D721Med (cell line): ENCODE data around the gene WASL.

ENCODE experiments used
- DNase-seq: peaks from one replicate; pipeline ENCODE4 v3.0.0; 2011; ENCODE audit warnings: low spot score; ENCODE audit not compliant: insufficient read length
- FAIRE-seq: peaks from 2 replicates; lab custom pipeline; 2011; peaks lifted over from hg19 to GRCh38; lab: Jason Lieb, UNC
- CTCF ChIP-seq: IDR thresholded peaks from 2 replicates; pipeline ENCODE4 v1.5.1; 2012; ENCODE audit warnings: mild to moderate bottlenecking, control low read depth; ENCODE audit not compliant: insufficient read depth; ENCODE audit errors: missing control alignments

WASL gene

DNA sequence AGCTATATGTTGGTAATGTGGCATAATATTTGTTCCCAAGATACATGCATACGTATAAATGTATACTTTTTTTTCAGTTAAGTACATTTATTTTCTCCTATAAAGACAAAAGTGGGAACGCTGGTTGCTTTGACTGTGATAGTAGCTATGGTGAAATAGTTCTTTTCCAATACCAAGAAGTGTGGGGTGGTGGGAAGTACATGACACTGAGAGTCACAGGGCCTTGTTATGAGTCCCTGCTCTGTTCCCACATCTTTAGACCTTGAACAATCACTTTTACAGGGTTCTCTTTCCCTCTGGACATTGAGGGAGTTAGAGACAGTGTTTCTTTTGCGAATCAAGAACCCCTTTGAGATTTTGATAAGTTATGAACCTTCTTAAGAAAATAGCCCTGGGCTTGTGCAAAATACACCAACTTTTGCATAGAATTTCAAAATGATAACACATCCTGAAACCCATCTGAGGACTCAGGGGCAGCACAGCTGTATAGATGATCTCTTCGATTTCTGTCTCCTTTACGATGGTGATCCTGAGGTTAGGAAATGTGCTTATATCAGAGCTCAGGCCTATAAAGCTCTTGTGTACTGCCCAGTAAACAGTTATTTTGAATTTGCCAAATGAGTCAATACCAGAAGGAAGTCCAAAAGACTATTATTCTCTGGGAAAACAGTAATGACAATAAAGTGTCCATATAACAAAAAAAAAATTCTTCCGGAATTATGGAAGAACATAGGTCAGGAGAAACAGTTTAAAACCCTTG lies 92.1 kb downstream of the WASL start:
- TF ChIP-seq CTCF: no peak
- no peak for FAIRE-seq
- no peak for DNase-seq

DNA sequence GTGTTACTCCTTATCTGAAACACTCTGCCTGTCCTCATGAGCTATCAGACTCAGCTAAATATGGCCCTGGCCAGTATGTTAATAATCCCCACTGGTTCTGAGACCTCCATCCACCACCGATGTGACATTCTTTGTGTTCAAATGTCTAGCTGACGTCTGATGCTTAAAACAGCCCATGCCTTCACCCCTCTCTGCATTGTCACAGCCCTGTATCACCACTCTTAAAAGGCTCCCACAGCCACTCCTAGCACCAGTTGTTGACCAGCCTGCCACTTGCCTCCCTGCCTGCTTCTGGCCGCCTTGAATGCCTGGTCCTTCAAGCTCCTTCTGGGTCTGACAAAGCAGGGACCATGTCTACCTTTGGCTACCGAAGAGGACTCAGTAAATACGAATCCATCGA lies 93.2 kb downstream of the WASL start, which contains the start of gene LMOD2:
Gene LMOD2, plus strand, starts transcription at position 253 of the 400 bp plus-strand sequence. Its CDS starts 98 bp downstream, at position 351.
- no peak for FAIRE-seq
- TF ChIP-seq CTCF: no peak
- no peak for DNase-seq

DNA sequence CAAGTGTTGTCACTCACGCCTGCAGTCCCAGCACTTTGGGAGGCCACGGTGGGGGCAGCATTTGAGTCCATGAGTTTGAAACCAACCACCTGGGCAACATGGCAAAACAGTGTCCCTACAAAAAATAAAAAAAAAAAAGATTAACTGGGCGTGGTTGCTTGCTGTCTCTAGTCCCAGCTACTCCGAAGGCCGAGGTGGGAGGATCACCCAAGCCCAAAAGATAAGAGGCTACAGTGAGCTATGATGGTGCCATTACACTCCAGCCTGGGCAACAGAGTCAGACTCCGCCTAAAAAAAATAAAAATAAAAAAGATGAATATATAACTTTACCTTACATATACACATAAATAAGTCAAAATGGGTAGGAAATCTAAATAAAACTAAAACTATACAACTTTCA lies 95.6 kb downstream of the WASL start:
- FAIRE-seq: no peak
- no peak for DNase-seq
- TF ChIP-seq CTCF: no peak

GRCh38 chr7:123652406-123652805 lies 96.4 kb downstream of the WASL start:
- no peak for TF ChIP-seq CTCF
- no peak for DNase-seq
- no peak for FAIRE-seq

GRCh38 chr7:123650595-123650994 lies 98.2 kb downstream of the WASL start:
- no peak for DNase-seq
- no peak for FAIRE-seq
- no peak for TF ChIP-seq CTCF

DNA sequence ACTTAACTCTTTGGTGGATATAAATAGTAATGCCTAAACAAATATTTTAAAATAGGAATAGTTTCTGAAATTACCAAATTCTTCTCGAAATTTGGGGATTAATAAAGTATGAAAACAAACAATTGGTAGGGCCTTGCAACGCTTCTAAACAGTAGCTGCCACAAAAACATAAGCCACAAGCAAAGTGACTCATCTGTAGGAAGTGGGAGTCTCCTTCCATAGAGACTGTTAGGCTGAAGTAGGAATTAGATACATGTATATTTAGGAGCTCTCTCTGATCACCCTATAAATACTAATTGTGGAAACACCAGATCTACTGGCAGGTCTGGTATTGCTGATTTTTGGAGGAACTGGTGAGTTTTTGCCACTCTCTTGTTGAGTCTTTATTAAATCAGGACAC lies 98.8 kb downstream of the WASL start:
- no peak for DNase-seq
- no peak for FAIRE-seq
- TF ChIP-seq CTCF: no peak

- TF ChIP-seq CTCF: no peak
- no peak for DNase-seq
- FAIRE-seq: no peak
Measured at GRCh38 chr7:123647106-123647730, 101.6 kb downstream of the WASL start.
